NB4 (cell line): Measurements from ENCODE around the gene SLFNL1.

Experiments
- CTCF ChIP-seq: IDR thresholded peaks from one replicate; pipeline ENCODE4 v1.5.1; 2012; ENCODE audit warnings: low read depth, low read length
- MYC ChIP-seq: IDR thresholded peaks from 2 replicates; pipeline ENCODE4 v1.6.1; 2011; ENCODE audit warnings: low read depth, low read length
- POLR2A ChIP-seq: IDR thresholded peaks from 2 replicates; pipeline ENCODE4 v1.6.1; 2011; ENCODE audit warnings: mild to moderate bottlenecking; ENCODE audit not compliant: insufficient read length; ENCODE audit errors: extremely low read depth

- TF ChIP-seq POLR2A = no peak
- TF ChIP-seq CTCF = no peak
- no peak; the same call in 1 of the 2 replicates for TF ChIP-seq MYC
These were observed 41.5 kb downstream of the SLFNL1 start for GRCh38 chr1:40980068-40980452.
